HG02759 (cell line): ENCODE results near the gene CCNQ.
"Not testable (repeated sequence)": the region's sequence is repeated elsewhere in the genome, so short reads cannot be mapped to it uniquely, and the experiment has no call there.

ENCODE experiments used
- ATAC-seq: cut with Tn5 transposase; IDR thresholded peaks from one replicate; pipeline ENCODE4 v1.9.1; 2021; ENCODE audit warnings: mild to moderate bottlenecking, moderate library complexity; ENCODE audit not compliant: unreplicated experiment

CCNQ gene

DNA sequence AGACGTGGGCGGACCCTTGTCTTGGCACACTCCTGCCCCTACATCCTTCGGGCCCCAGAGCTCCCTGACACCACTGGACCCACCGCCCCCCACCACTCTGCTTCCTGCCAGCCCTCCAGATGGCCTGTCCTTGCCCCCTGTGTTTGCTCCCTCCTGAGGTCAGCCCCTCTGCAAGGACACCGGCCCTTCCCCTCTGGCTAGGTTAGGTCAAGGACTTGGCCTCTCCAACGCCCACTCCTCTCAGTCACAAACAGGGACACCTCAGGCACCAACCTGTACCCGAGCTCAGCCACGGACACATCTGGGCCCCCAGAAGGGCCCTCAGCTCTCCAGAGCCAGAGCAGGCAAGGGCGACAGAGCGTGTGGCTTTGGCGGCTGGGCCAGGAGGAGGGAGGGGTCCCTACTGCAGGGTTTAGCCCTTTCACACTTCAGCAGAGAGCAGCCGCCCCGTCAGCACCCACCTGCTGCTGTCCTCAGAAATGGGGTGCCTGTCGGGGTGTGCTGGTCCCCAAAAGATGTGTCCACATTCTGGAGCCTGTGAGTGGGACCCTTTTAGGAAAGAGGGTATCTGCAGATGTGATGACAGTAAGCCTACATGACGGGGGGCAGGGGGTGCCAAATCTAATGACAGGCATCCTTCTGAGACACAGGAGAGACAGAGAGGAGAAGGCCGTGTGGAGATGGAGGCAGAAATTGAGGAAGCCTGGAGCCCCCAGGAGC lies 24.5 kb upstream of the CCNQ start:
- ATAC-seq, result no peak

DNA sequence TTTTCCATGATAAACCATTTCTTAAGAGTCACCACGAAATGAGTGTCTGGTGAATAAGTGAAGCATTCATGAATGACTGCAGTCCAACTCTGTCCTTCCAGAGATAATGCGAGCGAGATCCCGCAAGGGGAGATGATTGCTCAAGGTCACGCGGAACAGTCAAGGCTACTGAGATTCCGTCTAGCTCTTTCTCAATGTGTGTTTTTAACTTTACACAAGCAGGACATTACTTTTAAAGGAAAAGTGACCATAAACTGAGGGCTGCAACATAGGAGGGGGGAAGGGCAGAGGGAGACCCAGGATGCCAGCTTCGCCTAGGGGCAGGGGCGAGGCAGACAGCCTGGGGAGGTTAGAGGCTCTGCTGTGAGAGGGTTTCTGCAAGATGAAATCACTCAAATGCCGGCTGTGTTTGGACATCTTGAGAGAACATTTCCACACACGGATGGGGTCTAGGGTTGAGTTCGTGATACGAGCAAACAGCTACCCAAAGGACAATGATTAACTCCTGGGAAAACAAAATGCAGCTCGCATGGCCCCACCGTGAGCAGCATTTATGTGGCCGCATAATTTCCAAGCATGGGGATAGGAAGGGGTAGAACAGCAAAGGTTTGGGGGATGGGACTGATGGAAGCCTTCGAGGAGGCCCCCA lies 23.8 kb upstream of the CCNQ start:
- ATAC-seq, result no peak

DNA sequence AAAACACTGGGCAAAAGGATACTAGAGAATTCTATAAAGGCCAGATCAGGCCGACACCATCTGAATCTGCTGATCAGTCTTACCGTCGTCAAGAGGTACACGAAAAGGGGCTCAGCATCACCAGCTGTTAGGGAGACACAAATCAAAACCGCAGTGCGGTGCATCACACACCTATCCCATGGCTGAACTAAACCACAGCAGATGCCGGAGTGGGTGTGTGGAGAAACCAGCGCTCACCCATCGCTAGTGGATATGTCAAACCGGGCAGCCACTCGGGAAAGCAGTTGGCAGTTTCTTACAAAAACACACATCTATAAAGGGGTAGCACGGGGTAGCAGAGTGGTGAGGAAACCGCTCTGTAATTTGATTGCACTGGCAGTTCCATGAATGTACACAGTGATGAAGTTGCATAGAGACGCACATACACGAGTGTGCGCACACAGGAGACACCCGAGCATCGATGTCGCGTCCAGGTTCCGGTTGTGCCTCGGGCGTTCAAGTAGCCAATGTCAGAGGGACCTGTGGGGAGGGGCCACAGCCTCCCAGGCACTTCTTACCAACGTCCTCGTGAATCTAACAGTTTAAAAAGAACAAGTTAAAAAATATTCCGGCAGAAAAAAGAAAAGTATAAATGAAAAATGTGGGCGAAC lies 23.1 kb upstream of the CCNQ start:
- no peak for ATAC-seq

DNA sequence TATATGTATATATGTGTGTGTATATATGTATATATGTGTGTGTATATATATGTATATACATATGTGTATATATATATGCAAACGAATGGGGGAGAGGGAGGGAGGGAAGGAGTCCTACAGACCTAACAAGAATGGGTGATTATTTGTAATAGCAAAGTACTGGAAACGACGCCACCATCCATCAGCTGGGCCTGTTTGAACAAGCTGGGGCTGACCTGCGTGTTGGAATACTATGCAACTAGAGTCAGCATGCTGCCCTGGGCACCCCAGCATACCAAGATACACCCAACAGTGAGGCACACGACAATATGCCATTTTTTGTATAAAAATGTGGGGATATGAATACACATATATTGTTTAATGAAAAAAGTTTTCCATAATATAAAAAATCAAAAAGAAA lies 21.6 kb upstream of the CCNQ start:
- ATAC-seq, result no peak

DNA sequence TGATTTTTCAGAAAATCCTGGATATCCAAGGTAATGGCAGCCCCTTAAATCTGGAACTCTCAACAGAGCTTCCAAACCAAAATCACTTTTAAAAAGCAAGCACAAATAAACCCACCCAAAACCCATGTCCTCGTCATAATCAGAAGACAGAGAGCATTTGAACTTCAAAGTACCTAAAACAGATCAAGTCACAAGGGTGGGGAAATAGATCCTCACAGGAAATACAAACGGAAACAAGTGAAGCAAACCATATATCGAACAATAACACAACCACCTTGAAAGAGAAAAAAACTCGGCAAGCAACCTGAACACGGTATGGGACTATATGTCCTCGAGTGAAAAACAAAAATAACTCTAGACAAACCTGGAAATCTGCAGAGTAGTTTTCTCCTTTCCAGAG lies 15.9 kb upstream of the CCNQ start:
- no peak for ATAC-seq

DNA sequence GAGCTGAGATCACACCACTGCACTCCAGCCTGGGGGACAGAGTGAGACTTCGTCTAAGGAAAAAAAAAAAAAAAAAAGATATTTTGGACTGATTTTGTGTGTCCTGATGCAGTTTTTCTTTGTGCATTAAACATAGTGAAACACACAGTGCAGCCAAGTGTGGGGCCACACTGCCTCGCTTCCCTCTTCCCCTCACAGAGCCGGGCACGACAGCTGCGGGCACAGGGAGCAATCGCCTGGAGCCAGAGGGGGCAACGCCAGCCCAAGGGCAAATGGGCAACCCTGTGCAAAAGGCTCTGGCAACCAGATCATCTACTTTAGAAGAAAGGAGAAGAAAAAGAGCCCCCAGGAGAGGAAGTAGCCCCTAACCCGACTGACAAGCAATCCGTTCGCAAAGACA lies 13.5 kb upstream of the CCNQ start:
- ATAC-seq, result no peak

DNA sequence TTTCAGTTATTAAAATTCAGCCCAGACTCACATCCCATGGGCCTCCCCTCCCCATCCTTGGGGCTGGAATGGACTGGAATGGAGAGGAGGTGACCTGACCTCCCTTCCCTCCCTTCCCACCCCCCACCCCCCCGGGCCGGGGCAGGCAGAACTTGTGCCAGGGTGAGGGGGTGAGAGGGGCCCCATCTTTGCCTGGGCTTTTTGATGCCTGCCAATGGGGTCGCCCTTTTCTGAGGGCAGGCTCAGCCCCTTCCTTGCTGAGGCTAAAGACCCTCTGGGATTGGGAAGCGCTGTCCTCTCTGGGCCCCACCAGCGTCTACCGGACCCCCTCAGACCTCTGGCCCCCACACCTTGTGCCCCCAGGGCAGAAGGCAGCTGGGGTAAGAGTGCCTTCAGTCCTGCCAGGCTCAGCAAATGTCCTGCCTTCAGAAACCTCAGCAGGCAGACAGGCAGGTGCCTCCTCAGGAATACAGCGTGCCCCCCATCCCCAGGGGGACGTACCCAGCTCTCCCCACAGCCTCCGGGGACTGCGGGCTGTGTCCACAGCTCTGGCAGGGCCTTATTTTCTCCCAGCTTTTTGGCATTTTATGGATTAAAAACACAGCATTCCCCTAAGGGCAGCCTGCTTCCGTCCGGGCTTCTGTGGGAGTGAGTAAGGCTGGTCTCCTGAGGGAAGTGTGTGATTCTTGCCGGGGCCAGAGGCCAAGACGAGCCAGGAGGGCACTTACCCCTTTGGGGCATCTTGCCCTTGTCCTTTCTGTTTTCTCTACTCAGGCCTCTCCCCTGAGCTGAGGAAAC lies 12.6 kb upstream of the CCNQ start:
- no peak for ATAC-seq

DNA sequence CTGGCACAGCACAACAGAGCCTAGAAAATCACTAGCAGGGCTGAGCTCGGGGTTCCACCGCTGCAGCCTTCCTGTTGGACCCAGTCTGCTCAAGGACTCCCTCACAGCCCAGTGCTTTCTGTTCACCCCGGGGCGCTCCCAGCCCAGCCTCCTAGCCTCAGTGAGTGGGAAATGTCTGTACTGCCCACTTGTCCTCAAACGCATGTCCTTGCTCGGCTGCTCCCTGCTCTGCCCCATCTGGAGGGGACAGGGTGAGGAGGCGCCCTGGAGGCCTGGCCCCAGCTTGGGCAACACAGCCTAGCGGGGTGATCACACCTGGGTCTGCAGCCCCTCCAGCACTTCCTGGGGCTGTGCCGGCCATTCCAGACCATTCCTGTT lies 11.9 kb upstream of the CCNQ start:
- ATAC-seq, result no peak

DNA sequence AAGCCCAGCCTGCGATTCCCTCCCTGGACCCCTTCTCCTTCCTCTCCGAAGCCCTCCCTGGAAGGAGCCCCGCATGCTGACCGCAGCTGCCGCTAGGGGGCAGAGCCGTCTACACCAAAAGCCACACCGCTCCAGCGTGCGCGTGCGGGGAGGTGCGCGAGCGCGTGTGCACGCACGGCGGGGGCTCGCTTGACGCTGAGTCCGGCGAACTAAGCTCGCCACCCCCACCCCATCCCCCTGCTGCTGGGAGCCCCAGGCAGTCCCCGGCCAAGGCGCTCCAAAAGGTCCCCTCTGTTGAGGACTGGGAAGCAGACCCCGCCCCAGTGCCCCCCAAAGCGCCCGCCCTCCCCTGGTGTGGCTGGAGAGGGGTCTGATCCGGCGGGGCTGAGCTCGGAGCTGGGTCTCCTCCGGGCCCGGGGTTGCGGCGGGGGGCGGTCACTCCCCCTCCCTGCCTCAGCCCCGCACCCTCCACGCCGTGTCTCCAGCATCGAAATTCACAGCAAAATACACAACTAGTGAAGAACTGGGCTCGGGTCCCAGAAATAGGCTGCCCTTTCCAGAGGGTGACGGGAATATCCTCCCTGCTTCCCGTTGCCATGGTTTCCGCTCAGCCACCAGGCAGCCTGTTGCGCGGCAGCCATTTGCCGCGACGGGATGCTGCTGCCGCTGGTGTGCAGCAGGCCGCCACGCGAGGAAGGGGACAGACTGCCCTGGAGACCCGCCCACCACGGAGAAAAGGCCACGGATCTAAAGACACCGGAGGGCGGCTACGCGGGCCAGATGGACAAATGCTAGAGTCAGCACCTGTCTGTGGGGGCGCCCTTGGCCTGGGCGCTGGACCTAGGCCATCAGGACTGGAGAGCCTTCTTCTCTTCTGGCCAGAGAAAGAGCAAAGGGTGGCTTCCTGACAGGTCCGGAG lies 11.2 kb upstream of the CCNQ start:
- ATAC-seq, result peak; percentile 79

DNA sequence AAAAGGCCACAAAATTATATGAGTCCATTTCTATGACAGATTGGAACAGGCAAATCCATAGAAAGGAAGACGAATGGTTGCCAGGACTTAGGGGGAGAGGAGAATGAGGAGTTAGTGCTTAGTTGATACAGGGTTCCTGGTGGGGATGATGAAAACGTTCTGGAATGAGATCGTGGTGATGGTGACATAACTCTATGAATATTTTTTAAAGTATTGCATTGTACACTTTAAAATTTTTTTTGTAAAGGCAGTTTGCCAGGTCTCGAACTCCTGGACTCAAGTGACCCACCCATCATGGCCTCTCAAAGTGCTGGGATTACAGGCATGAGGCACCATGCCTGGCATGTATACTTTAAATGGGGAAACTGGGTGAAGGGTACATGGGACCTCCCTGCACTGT lies 9.9 kb upstream of the CCNQ start:
- no peak for ATAC-seq

DNA sequence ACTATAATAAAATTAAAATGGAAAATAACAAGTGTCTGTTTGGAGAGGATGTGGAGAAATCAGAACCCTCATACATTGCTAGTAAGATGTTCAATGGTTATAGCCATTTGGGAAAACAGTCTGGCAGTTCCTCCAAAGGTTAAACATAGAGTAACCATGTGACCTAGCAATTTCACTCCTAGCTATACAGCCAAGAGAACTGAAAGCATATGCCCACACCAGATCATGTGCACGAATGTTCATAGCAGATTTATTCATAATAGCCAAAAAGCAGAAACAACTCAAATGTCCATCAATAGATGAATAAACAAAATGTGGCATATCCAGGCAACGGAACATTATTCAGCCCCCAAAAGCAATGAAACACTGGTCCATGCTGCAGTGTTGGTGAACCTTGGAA lies 9.4 kb upstream of the CCNQ start:
- ATAC-seq, result no peak

DNA sequence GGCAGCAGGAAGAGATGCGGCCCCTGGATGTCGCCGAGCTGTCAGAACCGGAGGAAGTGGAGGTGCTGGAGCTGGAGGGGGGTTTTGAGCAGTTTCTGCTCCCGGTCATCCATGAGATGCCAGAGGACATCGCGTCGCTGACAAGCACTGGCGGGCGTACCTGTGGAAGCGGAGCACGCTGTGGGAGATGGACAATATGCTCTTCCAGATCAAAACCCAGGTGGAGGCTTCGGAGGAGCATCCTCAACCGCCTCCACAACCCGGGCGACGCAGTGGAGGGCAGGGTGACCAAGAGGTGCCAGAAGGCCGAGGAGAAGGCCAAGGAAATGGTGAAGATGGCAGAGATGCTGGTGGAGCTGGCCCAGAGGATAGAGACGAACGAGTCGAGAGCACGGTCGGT lies 7.6 kb upstream of the CCNQ start:
- ATAC-seq, result no peak

DNA sequence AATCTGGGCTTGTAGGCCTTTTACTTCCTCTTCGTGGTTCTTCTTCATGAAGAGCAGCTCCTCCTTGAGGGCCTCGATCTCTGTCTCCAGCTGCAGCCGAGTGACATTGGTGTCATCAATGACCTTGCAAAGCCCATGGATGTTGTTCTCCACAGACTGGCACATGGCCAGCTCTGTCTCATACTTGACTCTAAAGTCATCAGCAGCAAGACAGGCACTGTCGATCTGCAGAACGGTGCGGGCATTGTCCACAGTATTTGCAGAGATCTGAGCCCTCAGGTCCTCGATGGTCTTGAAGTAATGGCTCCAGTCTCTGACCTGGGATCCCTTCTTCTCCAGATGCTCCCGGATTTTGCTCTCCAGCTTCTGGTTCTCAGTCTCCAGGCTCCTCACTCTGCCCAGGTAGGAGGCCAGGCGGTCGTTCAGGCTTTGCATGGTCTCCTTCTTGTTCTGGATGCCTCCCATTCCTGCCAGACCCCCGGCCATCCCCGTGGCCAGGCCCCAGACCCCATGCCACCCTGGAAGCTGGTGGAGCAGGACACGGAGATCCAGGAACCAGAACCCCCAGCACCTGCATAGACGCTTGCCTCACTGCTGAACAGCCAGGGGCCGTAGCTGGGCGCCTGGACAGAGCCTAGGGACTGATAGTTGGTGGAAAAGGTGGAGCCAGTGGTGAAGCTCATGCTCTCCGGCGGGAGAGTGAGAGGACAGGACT lies 5.9 kb upstream of the CCNQ start:
- not testable (repeated sequence) for ATAC-seq

DNA sequence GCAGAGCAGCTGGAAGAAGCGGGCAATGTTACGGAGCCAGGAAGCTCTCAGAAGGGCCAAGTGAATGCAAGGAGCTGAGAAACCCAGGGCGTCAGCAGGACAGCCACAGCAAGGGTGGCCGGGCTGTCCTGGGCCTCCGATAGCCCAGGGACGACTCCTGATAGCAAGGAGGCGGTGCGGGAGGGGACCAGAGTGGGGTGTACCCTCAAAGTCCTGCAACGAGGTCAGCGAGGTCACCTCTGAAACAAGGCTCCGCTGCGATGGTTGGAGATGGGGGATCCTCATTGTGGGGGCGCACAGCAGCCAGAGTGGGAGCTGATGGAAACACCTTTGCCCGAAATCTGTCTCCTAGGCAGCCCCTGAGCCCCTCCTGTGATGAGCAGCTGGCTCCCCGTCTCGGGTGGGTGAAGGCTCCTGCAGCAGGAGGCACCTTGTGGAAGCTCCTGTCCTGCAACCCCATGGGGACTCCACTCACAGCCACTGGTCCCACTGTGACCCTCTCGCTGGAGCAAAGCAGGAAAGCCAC lies 4.3 kb upstream of the CCNQ start:
- no peak for ATAC-seq

DNA sequence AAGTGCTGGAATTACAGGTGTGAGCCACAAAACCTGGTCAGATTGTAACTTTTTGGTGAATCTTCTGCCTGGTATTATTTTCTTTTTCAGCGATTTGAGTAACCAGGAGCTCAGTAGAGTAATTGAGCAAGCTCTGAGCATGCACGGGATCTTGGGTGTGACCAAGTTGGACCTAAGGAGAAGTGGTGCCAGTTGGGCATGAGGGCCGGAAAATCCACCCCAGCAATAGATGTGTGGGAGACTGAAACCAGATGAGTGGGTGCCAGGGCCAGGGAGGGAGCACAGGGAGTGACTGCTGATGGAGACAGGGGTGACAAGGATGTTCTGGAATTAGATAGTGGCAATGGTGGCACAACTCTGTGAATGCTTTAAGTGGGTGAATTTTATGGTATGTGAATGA lies 3.7 kb upstream of the CCNQ start:
- ATAC-seq, result no peak

DNA sequence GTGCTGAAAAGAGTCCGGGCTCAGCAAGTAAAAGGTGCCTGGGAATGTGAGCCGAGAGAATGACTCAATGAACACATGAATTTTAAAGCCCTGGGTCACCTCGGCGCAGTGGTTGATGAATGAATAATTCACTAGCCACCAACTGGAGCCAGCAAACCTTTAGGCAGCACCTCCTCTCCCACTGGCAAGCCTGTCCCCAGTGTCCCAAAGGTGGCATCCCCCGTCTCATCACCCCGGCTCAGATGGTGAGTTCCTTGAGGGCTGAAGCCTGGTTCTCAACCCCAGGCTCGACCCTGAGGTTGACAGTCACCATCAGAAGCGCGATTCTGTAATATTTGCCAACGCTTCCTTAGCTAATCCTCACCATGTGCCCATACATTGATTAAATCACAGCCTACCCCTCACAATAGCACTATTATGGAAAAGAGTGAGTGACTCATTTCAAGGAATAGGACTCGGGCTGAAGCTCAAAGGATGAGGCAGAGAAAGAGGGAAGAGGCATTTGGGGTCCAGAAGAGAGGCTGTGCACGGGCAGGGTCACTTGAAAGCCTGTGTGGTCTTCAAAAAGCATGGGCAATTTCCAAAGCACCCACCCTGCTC lies 2.7 kb upstream of the CCNQ start:
- ATAC-seq, result no peak

DNA sequence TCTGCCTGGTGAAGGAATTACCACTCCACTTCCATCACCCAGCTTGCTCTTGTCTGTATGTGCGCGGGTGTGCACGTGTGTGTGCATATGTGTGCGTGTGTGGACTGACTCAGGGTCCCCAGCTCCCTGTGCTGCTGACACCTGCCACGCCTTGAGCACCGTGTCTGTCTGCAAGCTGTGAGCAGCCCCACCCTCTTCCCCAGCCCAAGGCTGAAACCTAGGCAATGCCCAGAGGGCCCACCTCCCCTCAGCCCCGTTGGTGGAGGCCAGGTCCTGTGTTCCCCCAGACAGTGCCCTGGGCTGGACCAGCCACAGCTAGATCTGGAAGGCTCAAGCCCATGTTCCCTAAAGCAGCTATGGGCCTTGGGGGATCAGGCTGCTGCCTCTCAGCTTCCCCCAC lies 2.0 kb upstream of the CCNQ start:
- ATAC-seq, result no peak

DNA sequence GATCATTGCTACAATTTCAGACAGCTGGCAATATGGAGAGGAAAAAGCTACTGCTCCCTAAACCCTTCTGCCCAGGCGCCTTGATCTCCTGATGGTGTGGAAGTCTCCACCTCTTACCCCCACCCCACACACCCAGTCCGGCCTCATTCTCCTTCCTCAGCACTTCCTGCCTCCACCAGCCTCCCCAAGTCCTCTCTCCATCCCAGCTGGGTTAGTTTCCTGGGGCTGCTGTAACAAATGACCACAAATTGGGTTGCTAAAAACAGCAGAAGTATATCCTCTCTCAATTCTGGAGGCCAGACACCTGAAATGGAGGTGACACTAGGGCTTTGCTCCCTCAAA lies 1.1 kb upstream of the CCNQ start:
- no peak for ATAC-seq
